ENCODE data around the gene LRRC17.
A peak's percentile ranks its signal among the peaks of the same experiment; 100 is the strongest.

Gene LRRC17

DNA sequence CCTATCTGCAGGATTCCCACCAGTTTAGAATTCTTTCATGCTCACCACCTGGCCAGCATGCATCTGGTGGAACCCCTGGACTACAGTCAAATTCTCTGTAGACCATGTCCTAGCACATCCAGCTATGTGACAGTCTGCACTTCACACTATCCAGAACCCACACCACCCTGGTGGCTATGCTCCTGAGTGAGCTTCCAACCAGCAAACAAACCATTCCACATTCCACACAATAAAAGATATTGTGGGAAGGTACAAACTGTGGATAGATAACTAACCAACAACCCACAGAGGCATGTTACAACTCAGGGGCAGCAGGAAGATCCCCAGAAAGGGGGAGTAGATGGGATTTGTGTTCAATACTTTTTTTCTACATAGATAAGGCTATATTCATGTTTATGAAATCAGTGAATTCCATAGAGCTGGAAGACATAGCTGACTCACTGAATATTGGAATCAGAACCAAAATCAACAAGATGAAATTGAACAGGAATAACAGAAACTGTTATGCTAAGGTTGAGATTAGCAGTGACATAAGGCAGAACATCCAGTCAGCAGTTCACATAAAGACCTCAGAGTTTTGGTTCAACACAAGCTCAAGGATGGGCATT, 72.5 kb downstream of the LRRC17 start:
- DNase-seq (ENCODE audit: low read depth in 2 of 3, low spot score in 1 of 3) = no peak

DNA sequence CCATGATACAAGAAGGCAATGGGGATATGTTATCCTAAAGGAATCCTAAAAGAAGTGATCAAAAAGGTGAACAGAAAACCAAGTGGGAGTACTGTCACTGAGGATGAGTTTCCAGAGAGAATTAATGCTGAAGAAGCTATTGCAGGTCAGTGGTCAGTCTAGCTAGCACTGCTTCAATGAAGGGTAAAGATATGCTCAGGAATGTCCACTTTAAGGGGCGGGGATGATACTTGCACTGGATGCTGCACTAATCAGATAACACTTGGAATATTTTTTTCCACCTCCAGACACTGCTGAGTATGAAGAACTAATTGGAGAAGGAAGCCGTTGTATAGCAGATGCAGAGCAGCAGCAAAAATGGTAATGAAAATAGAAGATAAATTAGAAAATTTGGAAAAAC, 75.3 kb downstream of the LRRC17 start:
- DNase-seq (ENCODE audit: low read depth in 2 of 3, low spot score in 1 of 3) = no peak

DNA sequence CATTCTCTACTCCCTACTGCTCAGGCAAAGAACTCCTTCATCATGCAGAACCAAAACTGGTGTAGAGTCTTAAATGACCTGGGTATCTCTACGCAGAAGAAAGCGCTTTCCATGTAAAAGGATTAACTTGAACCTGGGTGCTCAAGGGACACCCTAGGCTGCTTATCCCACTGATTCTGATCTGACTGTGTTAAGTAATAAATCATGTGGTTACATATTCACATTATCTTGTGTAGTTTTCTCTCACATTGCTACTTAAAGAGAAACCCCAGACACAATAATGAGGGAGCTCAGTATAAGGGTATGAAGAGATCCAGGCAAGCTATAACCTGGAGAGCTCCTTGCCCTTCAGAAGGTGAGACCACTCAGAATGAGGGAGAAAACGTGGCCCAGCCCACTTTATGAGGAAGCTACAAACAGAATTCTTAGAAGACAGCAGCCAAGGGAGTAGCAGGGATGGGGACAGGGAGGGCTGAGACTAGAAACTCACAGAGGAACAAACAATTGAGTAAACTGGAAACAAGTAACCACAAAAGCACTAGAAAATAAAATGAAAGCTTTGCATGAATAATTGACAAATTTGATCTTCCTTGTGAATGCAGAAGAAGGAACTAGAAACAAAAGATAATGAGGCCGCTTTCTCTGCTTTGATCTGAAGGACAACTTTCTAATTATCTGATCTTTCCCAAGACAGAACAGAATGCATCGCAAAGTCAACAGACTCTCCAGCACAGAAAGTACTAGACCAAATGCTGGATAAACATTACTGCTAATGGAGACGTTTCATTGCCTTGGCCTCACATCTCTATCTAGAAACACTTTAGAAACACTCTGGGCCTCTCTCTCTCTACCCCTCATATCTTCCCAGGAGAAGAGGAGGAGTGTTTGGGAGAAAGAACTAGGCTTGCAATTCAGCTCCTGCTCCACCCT, 76.1 kb downstream of the LRRC17 start:
- no peak for DNase-seq (ENCODE audit: low read depth in 2 of 3, low spot score in 1 of 3)

DNA sequence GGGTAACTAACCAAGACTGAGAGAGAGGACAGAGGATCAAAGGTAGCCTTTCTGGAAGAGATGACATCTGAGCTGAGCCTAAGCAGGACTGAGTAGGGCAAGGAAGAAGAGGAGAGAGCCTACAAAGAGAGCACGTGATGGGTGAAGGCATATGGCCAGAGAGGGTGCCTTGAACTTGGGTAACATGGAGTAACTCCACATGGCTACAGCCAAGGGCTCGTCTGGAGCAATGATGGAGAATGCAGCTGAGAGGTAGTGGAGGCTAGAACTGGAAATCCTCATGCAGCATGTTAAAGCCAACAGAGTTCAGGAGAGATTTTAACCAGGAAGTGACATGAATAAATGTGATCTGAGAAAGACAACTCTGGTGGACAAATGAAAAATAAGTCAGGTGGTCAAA, 77.8 kb downstream of the LRRC17 start:
- no peak for DNase-seq (ENCODE audit: low read depth in 2 of 3, low spot score in 1 of 3)

DNA sequence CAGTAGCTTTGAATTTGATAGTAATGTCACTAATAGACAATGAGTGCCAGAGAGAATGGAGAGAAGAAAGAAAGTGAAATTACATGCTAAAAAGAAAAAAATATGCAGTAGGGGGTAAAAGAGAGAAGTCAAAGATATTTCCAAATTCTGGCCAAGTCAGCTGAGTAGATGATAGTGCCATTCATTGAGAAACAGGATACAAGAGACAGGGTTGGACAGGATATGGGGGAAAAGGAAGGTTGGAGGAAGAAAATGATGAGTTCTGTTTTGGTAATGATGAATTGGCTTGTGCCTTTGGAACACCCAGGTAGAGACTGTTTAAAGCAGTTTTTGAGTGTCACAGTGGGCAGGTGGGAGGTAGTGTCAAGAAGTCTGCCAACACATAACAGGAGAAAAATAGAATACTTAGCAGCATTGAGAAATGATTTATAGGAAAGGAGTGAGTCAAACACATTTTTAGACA, 78.3 kb downstream of the LRRC17 start:
- no peak for DNase-seq (ENCODE audit: low read depth in 2 of 3, low spot score in 1 of 3)

DNA sequence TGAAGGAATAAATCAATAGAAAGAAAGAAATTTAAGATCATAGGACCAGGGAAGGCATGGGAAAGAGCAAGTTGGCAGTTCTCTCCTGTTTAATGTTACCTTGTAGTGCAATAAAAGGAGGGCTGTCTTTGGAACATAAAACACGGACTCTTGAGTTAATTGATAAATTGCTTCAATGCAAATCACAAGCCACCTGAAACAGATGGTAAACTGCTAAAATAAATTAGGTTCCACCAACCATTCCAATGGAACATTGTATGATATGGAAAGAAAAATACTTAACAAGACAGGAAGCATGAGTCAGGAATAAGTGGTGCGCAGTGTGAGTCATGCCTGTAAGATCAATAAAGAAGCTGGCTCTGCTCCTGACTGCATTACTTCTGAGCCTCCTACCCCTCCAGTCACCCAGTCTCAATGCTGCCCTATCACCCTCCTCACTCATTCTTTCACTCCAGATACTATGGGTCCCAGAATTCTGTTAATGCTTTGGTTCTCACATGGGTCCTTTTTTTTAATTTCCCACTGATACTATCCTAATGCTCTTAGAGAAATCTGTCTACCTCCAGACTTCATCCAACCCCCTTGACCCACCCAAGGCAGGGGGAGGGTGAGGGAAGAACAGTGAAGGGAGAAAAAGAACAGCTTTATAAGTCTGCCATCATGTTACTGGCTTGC, 78.9 kb downstream of the LRRC17 start:
- DNase-seq (ENCODE audit: low read depth in 2 of 3, low spot score in 1 of 3) = peak in 1 of 3 donors; percentile 3

DNA sequence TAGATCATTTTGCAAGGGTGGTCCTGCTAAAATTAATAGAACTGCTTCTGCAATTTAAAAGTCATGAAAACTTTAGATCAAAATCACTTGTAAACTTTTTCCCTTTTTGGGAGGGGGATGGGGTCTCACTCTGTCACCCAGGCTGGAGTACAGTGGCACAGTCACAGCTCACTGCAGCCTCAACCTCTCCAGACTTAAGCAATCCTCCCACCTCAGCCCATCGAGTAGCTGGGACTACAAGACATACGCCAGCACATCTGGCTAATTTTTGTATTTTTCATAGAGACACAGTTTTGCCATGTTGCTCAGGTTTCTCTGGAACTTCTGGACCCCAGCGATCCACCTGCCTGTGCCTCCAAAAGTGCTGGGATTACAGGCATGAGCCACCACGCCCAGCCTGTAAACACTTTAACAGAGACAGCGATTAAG, 79.7 kb downstream of the LRRC17 start:
- DNase-seq (ENCODE audit: low read depth in 2 of 3, low spot score in 1 of 3) = no peak

DNA sequence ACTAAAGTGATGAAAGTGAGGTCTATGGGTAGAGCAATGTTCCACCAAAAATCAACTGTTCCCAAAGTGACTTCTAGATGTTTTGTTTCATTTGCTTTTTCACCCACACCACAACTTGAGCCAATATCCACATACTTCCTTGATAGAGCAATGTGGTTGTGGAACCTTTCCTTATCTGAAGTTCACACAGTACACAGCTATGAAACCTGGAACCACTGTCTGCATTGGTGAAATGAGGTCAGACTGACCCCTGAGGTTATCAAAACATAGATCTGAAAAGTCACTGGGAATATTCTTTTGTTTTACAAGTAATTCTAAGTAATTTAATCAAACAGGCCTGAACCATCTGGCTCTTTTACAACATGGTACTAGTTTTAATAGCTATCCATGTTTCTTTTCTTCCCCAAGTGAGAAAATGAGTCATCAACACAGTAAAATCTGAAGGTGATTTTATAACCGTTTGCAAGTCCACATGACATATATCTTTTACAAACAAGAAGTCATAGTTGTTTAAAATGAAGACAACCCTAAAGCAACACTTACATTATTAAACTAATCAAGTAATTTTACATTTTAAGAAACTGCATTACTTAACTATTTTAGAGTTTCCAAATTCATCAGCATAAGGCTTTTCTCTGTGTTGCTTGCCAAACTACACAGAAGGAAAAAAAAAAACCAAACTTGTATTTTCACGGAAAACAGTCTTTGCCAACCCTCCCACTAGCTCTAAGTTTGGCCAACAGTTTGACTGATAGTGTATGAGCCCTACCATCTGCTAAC, 80.3 kb downstream of the LRRC17 start:
- DNase-seq (ENCODE audit: low read depth in 2 of 3, low spot score in 1 of 3) = no peak

DNA sequence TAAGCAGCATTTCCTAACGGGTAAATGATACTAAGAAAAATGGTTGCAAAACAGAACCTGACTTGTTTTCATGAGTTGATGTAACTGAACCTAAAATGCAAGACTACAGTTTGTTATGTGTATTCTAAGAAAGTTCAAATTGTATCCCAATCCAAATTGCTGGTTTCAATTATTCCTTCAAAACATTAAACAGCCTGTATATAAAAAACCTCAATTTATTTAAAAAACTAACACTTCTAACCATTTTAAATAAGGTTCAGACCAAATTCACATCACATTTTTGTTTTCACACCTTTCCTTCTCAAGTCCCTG, 80.9 kb downstream of the LRRC17 start:
- DNase-seq (ENCODE audit: low read depth in 2 of 3, low spot score in 1 of 3) = no peak

DNA sequence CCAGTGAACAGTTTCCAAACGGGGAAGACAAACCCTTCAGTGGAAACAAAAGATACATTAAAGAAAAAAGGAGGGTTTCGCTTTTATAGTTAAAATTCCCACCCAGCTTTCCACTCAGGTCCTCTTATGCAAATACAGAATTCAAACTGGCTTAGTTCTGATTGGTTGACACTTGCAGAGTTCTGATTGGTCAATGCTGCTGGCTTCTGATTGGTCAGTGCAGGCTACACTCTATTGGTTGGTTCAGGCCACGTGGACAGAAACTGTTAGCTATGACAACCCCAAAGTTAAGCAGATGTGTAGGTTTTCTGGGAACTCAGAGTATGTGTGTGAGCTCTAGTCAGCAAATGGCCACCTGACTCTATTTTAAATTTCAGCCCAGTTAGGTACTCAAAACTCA, 81.8 kb downstream of the LRRC17 start:
- no peak for DNase-seq (ENCODE audit: low read depth in 2 of 3, low spot score in 1 of 3)
